ENCODE data around the gene HSPA2. TPM values are rescaled to one million over a fixed set of nuclear protein-coding genes. Genes with fewer than 3 reads are reported as not detected.

HSPA2 gene
- total and polyA plus RNA-seq, 2 of the 13 experiments (the other 11 are each of a cell fraction or from before 2014, with no cell fraction given): 0.15 to 0.27 TPM

DNA sequence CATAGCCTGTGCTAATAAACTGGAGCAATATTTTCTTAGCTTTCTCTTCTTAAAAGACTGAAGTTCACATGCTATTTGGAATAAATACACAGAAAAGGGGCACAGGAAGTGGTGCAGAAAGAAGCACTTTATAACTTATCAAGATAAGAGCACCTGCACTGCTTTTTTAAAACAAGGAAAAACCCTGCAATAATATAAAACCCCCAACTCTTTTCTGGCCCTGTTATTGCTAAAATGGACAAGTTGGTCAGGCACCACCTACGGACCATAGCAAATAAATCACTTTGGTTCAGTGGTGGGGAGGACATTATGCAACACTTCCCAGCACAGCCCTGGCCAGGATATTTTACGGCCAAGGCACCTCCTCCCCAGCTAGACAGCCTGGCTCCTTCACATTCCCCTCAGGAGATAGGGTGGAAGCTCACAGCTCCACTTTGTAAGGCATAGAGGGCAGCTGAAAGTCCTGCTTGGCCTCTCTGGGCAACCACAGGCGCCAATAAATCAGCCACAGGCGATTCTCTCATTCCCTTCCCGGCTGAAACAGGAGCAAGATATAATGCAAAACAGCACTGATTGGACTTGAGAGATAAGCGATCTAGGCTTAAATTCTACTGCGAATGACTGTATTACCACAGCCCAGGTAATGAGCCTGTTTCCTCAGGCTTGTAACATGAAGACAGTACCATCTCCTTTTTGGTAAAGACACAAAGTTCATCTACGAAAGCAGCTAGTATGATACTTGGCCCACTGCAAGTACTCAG lies 39.0 kb upstream of the HSPA2 start (continued):
- TF ChIP-seq ZGPAT (CRISPR knock-in tag; IDR thresholded peaks at IDR 0.05): peak; percentile 41; the same call in 1 of the 2 replicates
- no peak for TF ChIP-seq ZNF607 (CRISPR knock-in tag; IDR thresholded peaks at IDR 0.05; ENCODE audit: borderline replicate concordance)
- no peak for TF ChIP-seq MXD3 (CRISPR knock-in tag; IDR thresholded peaks at IDR 0.05)
- TF ChIP-seq ATF7-NPFF (CRISPR knock-in tag; IDR thresholded peaks at IDR 0.05; ENCODE audit: low read depth): no peak
- no peak for TF ChIP-seq FOXA1 (IDR thresholded peaks at IDR 0.05)
- TF ChIP-seq FOXA1 (CRISPR knock-in tag; IDR thresholded peaks at IDR 0.05): 0 out of 2 replicates have a peak, but pooled peaks have one; percentile 15
- TF ChIP-seq ZNF891 (CRISPR knock-in tag; IDR thresholded peaks at IDR 0.05): no peak
- TF ChIP-seq CBFB (CRISPR knock-in tag; IDR thresholded peaks at IDR 0.05): no peak
- TF ChIP-seq ZNF766 (CRISPR knock-in tag; IDR thresholded peaks at IDR 0.05; ENCODE audit: borderline replicate concordance): no peak
- TF ChIP-seq, protein P1, sequence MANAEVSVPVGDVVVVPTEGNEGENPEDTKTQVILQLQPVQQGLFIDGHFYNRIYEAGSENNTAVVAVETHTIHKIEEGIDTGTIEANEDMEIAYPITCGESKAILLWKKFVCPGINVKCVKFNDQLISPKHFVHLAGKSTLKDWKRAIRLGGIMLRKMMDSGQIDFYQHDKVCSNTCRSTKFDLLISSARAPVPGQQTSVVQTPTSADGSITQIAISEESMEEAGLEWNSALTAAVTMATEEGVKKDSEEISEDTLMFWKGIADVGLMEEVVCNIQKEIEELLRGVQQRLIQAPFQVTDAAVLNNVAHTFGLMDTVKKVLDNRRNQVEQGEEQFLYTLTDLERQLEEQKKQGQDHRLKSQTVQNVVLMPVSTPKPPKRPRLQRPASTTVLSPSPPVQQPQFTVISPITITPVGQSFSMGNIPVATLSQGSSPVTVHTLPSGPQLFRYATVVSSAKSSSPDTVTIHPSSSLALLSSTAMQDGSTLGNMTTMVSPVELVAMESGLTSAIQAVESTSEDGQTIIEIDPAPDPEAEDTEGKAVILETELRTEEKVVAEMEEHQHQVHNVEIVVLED (CRISPR knock-in tag; IDR thresholded peaks at IDR 0.05; ENCODE audit: borderline replicate concordance): no peak
- TF ChIP-seq ZNF788 (CRISPR knock-in tag; IDR thresholded peaks at IDR 0.05; ENCODE audit: borderline replicate concordance): no peak
- TF ChIP-seq ZMYM2 (CRISPR knock-in tag; IDR thresholded peaks at IDR 0.05): no peak
- TF ChIP-seq KMT2A (CRISPR knock-in tag; IDR thresholded peaks at IDR 0.05): 0 out of 2 replicates have a peak, but pooled peaks have one; percentile 32
- TF ChIP-seq NKX3-1 (CRISPR knock-in tag; IDR thresholded peaks at IDR 0.05): no peak
- no peak for TF ChIP-seq CTCF (CRISPR knock-in tag; IDR thresholded peaks at IDR 0.05)
- TF ChIP-seq, protein P2, sequence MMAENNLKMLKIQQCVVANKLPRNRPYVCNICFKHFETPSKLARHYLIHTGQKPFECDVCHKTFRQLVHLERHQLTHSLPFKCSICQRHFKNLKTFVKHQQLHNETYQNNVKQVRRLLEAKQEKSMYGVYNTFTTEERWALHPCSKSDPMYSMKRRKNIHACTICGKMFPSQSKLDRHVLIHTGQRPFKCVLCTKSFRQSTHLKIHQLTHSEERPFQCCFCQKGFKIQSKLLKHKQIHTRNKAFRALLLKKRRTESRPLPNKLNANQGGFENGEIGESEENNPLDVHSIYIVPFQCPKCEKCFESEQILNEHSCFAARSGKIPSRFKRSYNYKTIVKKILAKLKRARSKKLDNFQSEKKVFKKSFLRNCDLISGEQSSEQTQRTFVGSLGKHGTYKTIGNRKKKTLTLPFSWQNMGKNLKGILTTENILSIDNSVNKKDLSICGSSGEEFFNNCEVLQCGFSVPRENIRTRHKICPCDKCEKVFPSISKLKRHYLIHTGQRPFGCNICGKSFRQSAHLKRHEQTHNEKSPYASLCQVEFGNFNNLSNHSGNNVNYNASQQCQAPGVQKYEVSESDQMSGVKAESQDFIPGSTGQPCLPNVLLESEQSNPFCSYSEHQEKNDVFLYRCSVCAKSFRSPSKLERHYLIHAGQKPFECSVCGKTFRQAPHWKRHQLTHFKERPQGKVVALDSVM (CRISPR knock-in tag; IDR thresholded peaks at IDR 0.05): no peak
- TF ChIP-seq CEBPG (CRISPR knock-in tag; IDR thresholded peaks at IDR 0.05): peak; percentile 94
- TF ChIP-seq CCDC6 (CRISPR knock-in tag; IDR thresholded peaks at IDR 0.05): no peak
- no peak for TF ChIP-seq ZNF558 (CRISPR knock-in tag; IDR thresholded peaks at IDR 0.05; ENCODE audit: borderline replicate concordance)
- TF ChIP-seq ZNF841 (CRISPR knock-in tag; IDR thresholded peaks at IDR 0.05; ENCODE audit: borderline replicate concordance): no peak
- TF ChIP-seq, protein P3, sequence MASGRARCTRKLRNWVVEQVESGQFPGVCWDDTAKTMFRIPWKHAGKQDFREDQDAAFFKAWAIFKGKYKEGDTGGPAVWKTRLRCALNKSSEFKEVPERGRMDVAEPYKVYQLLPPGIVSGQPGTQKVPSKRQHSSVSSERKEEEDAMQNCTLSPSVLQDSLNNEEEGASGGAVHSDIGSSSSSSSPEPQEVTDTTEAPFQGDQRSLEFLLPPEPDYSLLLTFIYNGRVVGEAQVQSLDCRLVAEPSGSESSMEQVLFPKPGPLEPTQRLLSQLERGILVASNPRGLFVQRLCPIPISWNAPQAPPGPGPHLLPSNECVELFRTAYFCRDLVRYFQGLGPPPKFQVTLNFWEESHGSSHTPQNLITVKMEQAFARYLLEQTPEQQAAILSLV (CRISPR knock-in tag; IDR thresholded peaks at IDR 0.05; ENCODE audit: borderline replicate concordance): 0 out of 2 replicates have a peak, but pooled peaks have one; percentile 34
- TF ChIP-seq ZFP36L2 (CRISPR knock-in tag; IDR thresholded peaks at IDR 0.05): no peak
